22Rv1 (cell line): ENCODE measurements around the gene EDN3.

Experiments
- CTCF ChIP-seq: fragments of 450-650 bp; IDR thresholded peaks from 2 replicates; pipeline ENCODE4 v1.5.1; 2017; ENCODE audit warnings: mild to moderate bottlenecking
- ZFX ChIP-seq: fragments of 450-650 bp; IDR thresholded peaks from 2 replicates; pipeline ENCODE4 v1.6.1; 2017; ENCODE audit warnings: antibody characterized with exemption, borderline replicate concordance

- TF ChIP-seq CTCF: no peak
- TF ChIP-seq ZFX: no peak
Measured at GRCh38 chr20:59276938-59277337, 23.5 kb upstream of the EDN3 start.
